Astrocyte (in vitro differentiated cells and primary cell): ENCODE measurements around the gene MAPK12. TPM values are rescaled to one million over a fixed set of nuclear protein-coding genes. Genes with fewer than 3 reads are reported as not detected.

Source experiments
- DNase-seq: peaks from one replicate; pipeline ENCODE4 v3.0.0-alpha.2; 2010; ENCODE audit warnings: low read depth
- FAIRE-seq: peaks from 2 replicates; lab custom pipeline; 2011; peaks lifted over from hg19 to GRCh38; lab: Jason Lieb, UNC
- H2AFZ ChIP-seq: 2 replicates; pipeline ENCODE4 v1.6.0; 2012; ENCODE audit warnings: low read depth, low read length, inconsistent platforms
- H3K27ac ChIP-seq: 2 replicates; pipeline ENCODE4 v1.5.1; 2011; ENCODE audit warnings: low read depth, low read length, inconsistent platforms
- H3K27me3 ChIP-seq: 2 replicates; pipeline ENCODE4 v1.6.0; 2011; ENCODE audit warnings: low read length, inconsistent platforms; ENCODE audit not compliant: insufficient read depth
- H3K36me3 ChIP-seq: 2 replicates; pipeline ENCODE4 v1.5.1; 2011; ENCODE audit warnings: low read length, inconsistent platforms; ENCODE audit not compliant: insufficient read depth
- H3K4me1 ChIP-seq: 2 replicates; pipeline ENCODE4 v1.5.1; 2011; ENCODE audit warnings: low read length, inconsistent platforms; ENCODE audit not compliant: insufficient read depth
- H3K4me2 ChIP-seq: 2 replicates; pipeline ENCODE4 v1.6.0; 2012; ENCODE audit warnings: low read length, inconsistent platforms
- H3K4me3 ChIP-seq: 2 replicates; pipeline ENCODE4 v1.5.1; 2011; ENCODE audit warnings: low read depth, mild to moderate bottlenecking, low read length, inconsistent platforms; ENCODE audit not compliant: insufficient read depth
- H3K79me2 ChIP-seq: 2 replicates; pipeline ENCODE4 v1.6.0; 2012; ENCODE audit warnings: mild to moderate bottlenecking, low read length, inconsistent platforms; ENCODE audit not compliant: insufficient read depth
- H3K9ac ChIP-seq: 2 replicates; pipeline ENCODE4 v1.6.0; 2012; ENCODE audit warnings: mild to moderate bottlenecking, low read length, inconsistent platforms
- H3K9me3 ChIP-seq: 2 replicates; pipeline ENCODE4 v1.5.1; 2012; ENCODE audit warnings: low read depth, mild to moderate bottlenecking, low read length, inconsistent platforms; ENCODE audit not compliant: insufficient read depth
- H4K20me1 ChIP-seq: 2 replicates; pipeline ENCODE4 v1.6.0; 2012; ENCODE audit warnings: low read length, inconsistent platforms; ENCODE audit not compliant: insufficient read depth
- H3K27ac Mint-ChIP-seq: one replicate; pipeline ENCODE4 v1.8.0; 2021; ENCODE audit warnings: mild to moderate bottlenecking, mixed read lengths; ENCODE audit not compliant: unreplicated experiment
- H3K27me3 Mint-ChIP-seq: one replicate; pipeline ENCODE4 v1.8.0; 2021; ENCODE audit warnings: low read depth, mixed read lengths; ENCODE audit not compliant: unreplicated experiment
- H3K36me3 Mint-ChIP-seq: one replicate; pipeline ENCODE4 v1.8.0; 2021; ENCODE audit warnings: low read depth, mixed read lengths; ENCODE audit not compliant: unreplicated experiment
- H3K4me1 Mint-ChIP-seq: one replicate; pipeline ENCODE4 v1.8.0; 2021; ENCODE audit warnings: low read depth, mixed read lengths; ENCODE audit not compliant: unreplicated experiment
- H3K4me3 Mint-ChIP-seq: one replicate; pipeline ENCODE4 v1.8.0; 2021; ENCODE audit warnings: mild to moderate bottlenecking, moderate library complexity, mixed read lengths; ENCODE audit not compliant: unreplicated experiment
- H3K9me3 Mint-ChIP-seq: one replicate; pipeline ENCODE4 v1.8.0; 2021; ENCODE audit warnings: mild to moderate bottlenecking, mixed read lengths; ENCODE audit not compliant: unreplicated experiment
- CTCF ChIP-seq: IDR thresholded peaks from 2 replicates; pipeline ENCODE4 v1.5.1; 2011; ENCODE audit warnings: low read depth, mild to moderate bottlenecking, inconsistent platforms, low read length, moderate library complexity; ENCODE audit not compliant: insufficient read depth
- EZH2 ChIP-seq: IDR thresholded peaks from 2 replicates; pipeline ENCODE4 v1.6.1; 2012; ENCODE audit warnings: mild to moderate bottlenecking, low read length, inconsistent platforms; ENCODE audit not compliant: insufficient read depth
- total RNA-seq: library from RNA; stranded (reverse); gene quantifications from 2 replicates; pipeline ENCODE4 v1.2.1, GENCODE V29; 2021

The MAPK12 gene
- total RNA-seq, 1 donor from 2014 or later = 36.4 TPM

GRCh38 chr22:50208939-50209892 lies 52.3 kb downstream of the MAPK12 start:
- no peaks in the 10 kb centered on the region for H3K27me3 Mint-ChIP-seq
- peak overlapping the region; percentile 27 for H3K4me3 Mint-ChIP-seq
- H3K27ac Mint-ChIP-seq = no peak overlapping the region
- H3K36me3 ChIP-seq = peaks cover 18% of the 10 kb centered on the region
- H4K20me1 ChIP-seq = peaks cover 77% of the 10 kb centered on the region
- no peak overlapping the region for H3K9ac ChIP-seq
- H3K4me2 ChIP-seq = no peak overlapping the region
- H3K36me3 Mint-ChIP-seq = peaks cover 18% of the 10 kb centered on the region
- DNase-seq (no peak), FAIRE-seq (no peak)
- no peaks in the 10 kb centered on the region for H3K4me1 Mint-ChIP-seq
- H3K9me3 Mint-ChIP-seq = no peaks in the 10 kb centered on the region
- no peaks in the 10 kb centered on the region for H3K4me1 ChIP-seq
- TF ChIP-seq CTCF (no peak), EZH2 (no peak)
- H2AFZ ChIP-seq = no peak overlapping the region
- peaks cover 52% of the 10 kb centered on the region for H3K79me2 ChIP-seq
- H3K4me3 ChIP-seq = no peak overlapping the region
- no peak overlapping the region for H3K27ac ChIP-seq
- no peaks in the 10 kb centered on the region for H3K27me3 ChIP-seq
- no peaks in the 10 kb centered on the region for H3K9me3 ChIP-seq

- TF ChIP-seq CTCF (no peak), EZH2 (no peak)
- Mint-ChIP-seq H3K4me3 (no peak overlapping the region), H3K9me3 (no peaks in the 10 kb centered on the region), H3K36me3 (peaks cover 21% of the 10 kb centered on the region), H3K4me1 (no peaks in the 10 kb centered on the region), H3K27me3 (no peaks in the 10 kb centered on the region), H3K27ac (no peak overlapping the region)
- Histone ChIP-seq H3K36me3 (peaks cover 21% of the 10 kb centered on the region), H4K20me1 (peaks cover 84% of the 10 kb centered on the region), H3K4me2 (no peak overlapping the region), H3K27ac (no peak overlapping the region), H3K4me1 (no peaks in the 10 kb centered on the region), H3K27me3 (no peaks in the 10 kb centered on the region), H3K4me3 (no peak overlapping the region), H2AFZ (no peak overlapping the region), H3K9ac (no peak overlapping the region), H3K9me3 (no peaks in the 10 kb centered on the region), H3K79me2 (peaks cover 53% of the 10 kb centered on the region)
- DNase-seq = no peak
- no peak for FAIRE-seq
Observed at GRCh38 chr22:50208430-50208938, 53.0 kb downstream of the MAPK12 start.
